HG03060 (cell line): ENCODE data around the gene MYO16.
"Not testable (repeated sequence)": the region's sequence is repeated elsewhere in the genome, so short reads cannot be mapped to it uniquely, and the experiment has no call there.

Source experiments
- ATAC-seq: cut with Tn5 transposase; IDR thresholded peaks from one replicate; pipeline ENCODE4 v1.9.1; 2021; ENCODE audit warnings: low read depth, moderate number of reproducible peaks; ENCODE audit not compliant: unreplicated experiment

MYO16 gene

GRCh38 chr13:109207622-109208021, 578.2 kb downstream of the MYO16 start:
- no peak for ATAC-seq

- no peak for ATAC-seq
Observed at GRCh38 chr13:109208522-109208921, 579.1 kb downstream of the MYO16 start.

- ATAC-seq, result no peak
Observed at GRCh38 chr13:109209526-109209925, 580.1 kb downstream of the MYO16 start.

- no peak for ATAC-seq
Observed at GRCh38 chr13:109211616-109212015, 582.2 kb downstream of the MYO16 start.

- no peak for ATAC-seq
Observed at GRCh38 chr13:109212650-109213049, 583.2 kb downstream of the MYO16 start.

GRCh38 chr13:109213714-109214113, 584.3 kb downstream of the MYO16 start:
- no peak for ATAC-seq

- no peak for ATAC-seq
Observed at GRCh38 chr13:109214393-109214792, 585.0 kb downstream of the MYO16 start.

- no peak for ATAC-seq
Observed at GRCh38 chr13:109215377-109215776, 586.0 kb downstream of the MYO16 start.

GRCh38 chr13:109217510-109217909, 588.1 kb downstream of the MYO16 start:
- ATAC-seq, result not testable (repeated sequence)

GRCh38 chr13:109220631-109221030, 591.2 kb downstream of the MYO16 start:
- ATAC-seq, result no peak

- ATAC-seq, result no peak
Observed at GRCh38 chr13:109224033-109224432, 594.6 kb downstream of the MYO16 start.

GRCh38 chr13:109226631-109227030, 597.2 kb downstream of the MYO16 start:
- ATAC-seq, result no peak

GRCh38 chr13:109227344-109227940, 598.0 kb downstream of the MYO16 start:
- no peak for ATAC-seq

GRCh38 chr13:109228211-109228610, 598.8 kb downstream of the MYO16 start:
- ATAC-seq, result no peak

- no peak for ATAC-seq
Observed at GRCh38 chr13:109231888-109232287, 602.5 kb downstream of the MYO16 start.

- ATAC-seq, result peak; percentile 81
Observed at GRCh38 chr13:109233293-109233692, 603.9 kb downstream of the MYO16 start.

GRCh38 chr13:109235901-109236300, 606.5 kb downstream of the MYO16 start:
- ATAC-seq, result no peak

GRCh38 chr13:109241160-109241559, 611.7 kb downstream of the MYO16 start:
- no peak for ATAC-seq

GRCh38 chr13:109243311-109243951, 614.0 kb downstream of the MYO16 start:
- ATAC-seq, result no peak

- no peak for ATAC-seq
Observed at GRCh38 chr13:109244566-109244965, 615.2 kb downstream of the MYO16 start.

GRCh38 chr13:109246001-109246400, 616.6 kb downstream of the MYO16 start:
- no peak for ATAC-seq

GRCh38 chr13:109249780-109250528, 620.5 kb downstream of the MYO16 start:
- no peak for ATAC-seq
